HG02610 (cell line): Measurements from ENCODE around the gene HERPUD2.
A peak's percentile ranks its signal among the peaks of the same experiment; 100 is the strongest.

Experiments used
- ATAC-seq: cut with Tn5 transposase; IDR thresholded peaks from one replicate; pipeline ENCODE4 v1.9.1; 2021; ENCODE audit warnings: mild to moderate bottlenecking, moderate library complexity; ENCODE audit not compliant: unreplicated experiment

HERPUD2 gene

GRCh38 chr7:35694784-35695472, at the start of gene HERPUD2:
Gene HERPUD2 (minus strand): TSS chr7:35695135. CDS start chr7:35694330, 805 bp downstream.
- peak; percentile 91 for ATAC-seq

DNA sequence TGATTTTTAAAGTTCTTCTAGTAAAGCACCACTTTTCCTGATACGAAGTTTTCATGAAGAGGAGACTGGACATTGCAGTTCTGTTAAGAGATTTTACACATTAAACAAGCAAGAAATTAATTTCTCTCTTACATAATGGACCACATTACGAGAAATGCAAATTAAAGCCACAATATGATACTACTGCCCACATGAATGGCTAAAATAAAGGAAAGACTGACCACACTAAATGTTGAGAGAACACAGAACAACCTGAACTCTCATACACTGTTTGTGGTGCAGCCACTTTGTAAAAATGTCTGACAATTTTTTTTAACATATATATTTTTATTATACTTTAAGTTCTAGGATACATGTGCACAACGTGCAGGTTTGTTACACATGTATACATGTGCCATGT, 44.0 kb upstream of the HERPUD2 start:
- ATAC-seq = no peak

DNA sequence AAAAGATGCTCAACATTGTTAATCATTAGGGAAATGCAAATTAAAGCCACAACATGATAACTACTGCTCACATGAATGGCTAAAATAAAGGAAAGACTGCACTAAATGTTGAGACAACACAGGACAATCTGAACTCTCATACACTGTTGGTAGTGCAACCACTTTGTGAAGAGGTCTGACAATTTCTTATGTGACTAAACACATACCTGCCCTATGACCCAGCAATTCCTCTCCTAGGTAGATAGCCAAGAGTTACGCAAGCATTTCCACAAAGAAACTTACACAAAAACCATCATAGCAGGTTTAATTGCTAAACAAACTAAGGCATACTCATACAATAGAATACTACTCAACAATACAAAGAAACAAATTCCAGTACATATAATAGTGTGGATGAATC, 41.8 kb upstream of the HERPUD2 start:
- no peak for ATAC-seq

DNA sequence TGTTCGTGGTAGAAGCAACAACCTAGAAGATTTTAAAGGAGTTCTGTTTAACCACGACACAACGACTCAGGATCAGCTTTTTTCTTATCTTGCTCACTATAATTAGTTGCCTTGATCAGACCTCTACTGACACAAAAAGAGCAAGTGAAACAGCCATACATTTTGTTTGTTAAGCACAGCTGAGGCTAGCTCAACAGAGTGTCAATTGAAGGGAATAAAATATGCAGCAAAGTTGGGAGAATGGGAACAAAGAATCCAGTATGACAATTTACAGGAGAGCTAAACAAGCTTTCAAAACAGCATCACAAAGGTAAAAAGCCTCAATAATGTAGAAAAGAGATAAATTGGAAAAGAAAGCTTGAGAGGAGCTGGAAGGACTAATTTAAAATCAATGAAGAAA, 40.5 kb upstream of the HERPUD2 start:
- no peak for ATAC-seq

- no peak for ATAC-seq
These were observed 39.1 kb upstream of the HERPUD2 start for GRCh38 chr7:35734001-35734483.

GRCh38 chr7:35731349-35731748, 36.4 kb upstream of the HERPUD2 start:
- no peak for ATAC-seq

- ATAC-seq = peak; percentile 57
These were observed 34.3 kb upstream of the HERPUD2 start for GRCh38 chr7:35729061-35729783.

GRCh38 chr7:35728412-35729060, 33.6 kb upstream of the HERPUD2 start:
- ATAC-seq = no peak

DNA sequence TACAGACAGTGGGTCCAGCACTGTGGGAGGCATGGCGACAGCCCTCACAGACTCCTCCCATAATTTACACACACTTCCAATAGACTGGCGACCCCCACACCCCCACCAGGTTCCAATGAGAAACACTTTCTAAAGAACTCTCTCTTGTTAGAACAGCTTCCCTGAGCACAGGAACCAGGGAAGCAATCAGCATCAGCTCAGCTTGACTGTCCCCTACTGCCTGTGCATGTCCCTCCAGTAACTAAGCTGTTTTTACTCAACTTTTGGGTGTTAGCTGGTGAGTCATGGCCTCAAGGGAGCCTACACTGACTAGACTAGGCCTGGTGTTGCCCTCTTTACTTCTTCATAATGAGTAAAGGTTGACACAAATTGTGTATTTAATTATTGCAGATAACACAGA, 32.6 kb upstream of the HERPUD2 start:
- peak; percentile 38 for ATAC-seq

GRCh38 chr7:35726654-35727053, 31.7 kb upstream of the HERPUD2 start:
- no peak for ATAC-seq

- ATAC-seq = peak; percentile 26
These were observed 30.3 kb upstream of the HERPUD2 start for GRCh38 chr7:35725280-35725680.

DNA sequence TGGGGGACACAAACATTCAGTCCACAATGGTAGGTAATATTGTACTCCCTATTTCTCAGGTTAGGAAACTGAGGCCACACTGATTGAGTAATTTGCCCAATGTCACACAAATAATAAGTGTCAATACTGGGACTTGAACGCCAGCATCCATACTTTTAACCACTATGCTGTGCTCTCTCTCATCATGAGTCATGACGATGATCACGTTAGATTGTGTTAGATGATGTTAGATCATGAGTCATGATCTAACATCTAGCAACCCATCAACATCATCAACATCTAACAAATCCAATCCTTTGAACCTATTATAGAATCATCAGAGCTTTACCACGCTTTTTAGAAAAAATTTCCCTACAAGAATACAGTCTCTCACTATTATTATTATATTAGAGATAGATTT, 28.1 kb upstream of the HERPUD2 start:
- no peak for ATAC-seq

- peak; percentile 49 for ATAC-seq
These were observed 27.3 kb upstream of the HERPUD2 start for GRCh38 chr7:35722054-35722849.

- no peak for ATAC-seq
These were observed 26.4 kb upstream of the HERPUD2 start for GRCh38 chr7:35721288-35721687.

DNA sequence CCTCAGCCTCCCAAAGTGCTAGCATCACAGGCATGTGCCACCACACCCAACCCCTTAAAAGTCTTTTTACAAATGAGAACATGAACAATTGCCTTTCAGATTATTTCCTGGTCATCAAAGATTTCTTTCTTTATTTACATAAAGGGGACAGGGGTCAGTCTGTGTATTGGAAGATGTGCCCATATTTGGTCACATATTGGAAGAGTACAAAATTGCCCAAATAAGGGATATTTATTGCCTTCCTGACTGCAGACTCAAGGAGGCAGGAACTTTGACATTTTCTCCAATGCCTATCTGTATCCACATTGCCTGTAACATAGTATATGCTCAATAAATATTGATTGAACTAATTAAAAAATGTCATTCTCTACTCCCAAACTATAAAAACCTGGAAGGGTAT, 25.9 kb upstream of the HERPUD2 start:
- no peak for ATAC-seq

GRCh38 chr7:35720032-35720431, 25.1 kb upstream of the HERPUD2 start:
- no peak for ATAC-seq

DNA sequence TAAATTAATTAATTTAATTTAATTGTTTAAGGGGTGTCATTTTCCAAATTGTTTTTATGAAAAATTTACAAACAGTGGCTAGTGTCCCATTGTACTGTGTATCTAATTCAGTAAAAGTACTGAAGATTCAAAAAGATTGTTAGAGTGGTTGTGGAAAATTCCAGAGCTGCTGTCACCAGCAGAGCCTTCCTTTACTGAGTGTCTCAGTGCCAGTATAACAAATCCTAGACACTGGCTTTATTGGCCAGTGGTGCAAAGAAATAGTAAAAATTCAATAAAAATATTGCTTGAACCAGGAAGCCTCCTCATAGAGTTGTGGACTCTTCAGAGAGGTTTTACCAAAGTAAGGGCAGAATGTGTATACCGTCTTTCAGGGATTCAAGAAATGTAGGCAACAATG, 23.1 kb upstream of the HERPUD2 start:
- no peak for ATAC-seq

DNA sequence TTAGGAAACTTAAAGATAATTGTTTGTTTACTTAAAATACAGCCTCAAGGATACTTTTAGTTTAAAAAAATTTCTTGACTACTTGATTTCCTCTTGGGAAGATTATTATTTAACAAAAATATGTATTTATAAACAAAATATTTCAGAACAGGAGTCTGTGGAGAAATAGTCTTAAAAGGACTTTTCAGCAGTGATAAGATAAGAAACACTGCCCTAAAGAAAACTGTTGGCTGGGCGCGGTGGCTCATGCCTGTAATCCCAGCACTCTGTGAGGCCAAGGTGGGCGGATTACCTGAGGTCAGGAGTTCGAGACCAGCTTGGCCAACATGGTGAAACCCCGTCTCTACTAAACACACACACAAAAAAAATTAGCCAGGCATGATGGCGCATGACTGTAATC, 22.6 kb upstream of the HERPUD2 start:
- ATAC-seq = no peak

- no peak for ATAC-seq
These were observed 22.1 kb upstream of the HERPUD2 start for GRCh38 chr7:35717013-35717412.

DNA sequence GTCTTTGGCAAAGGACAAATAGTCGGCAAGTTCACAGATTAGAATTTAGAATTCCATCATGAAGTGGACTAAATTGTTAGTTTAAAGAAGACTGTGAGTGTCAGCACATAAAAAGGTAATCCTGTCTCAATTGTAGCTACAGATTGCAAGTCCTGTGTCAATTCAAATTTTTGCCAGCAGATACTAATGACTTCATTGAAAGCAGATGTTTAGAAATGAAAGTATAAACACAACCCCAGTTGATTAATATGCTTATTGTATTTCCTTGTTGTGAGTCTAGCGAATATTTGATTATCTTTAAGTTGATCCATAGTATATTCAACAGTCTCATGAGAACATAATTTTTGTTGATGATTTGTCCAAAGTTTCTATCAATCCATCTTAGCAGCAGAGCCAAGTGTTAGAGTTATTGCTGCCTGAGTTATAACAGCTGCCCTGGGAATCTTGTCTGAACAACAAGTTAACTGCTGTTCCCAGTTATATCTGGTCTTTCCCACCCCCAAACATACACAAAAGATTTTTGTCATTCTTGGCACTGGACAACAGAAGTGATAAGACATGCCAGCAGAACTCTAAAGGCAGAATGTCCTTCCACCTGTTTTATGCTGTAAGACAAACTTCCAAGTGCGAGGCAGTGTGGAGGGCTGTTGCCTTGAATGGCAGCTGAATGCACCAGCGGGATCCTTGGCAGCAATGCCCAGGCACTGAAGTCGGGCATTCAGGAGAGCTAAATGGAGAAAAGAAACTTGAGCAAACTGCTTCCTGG, 21.3 kb upstream of the HERPUD2 start:
- ATAC-seq = no peak
